KMS-11 (cell line): Measurements from ENCODE around the gene EME2.

Source experiments
- H2AFZ ChIP-seq: fragments of 200-600 bp; sonication (generic); 2 replicates; pipeline ENCODE4 v1.6.1; 2016; ENCODE audit warnings: antibody characterized with exemption, mixed run types, low read depth
- H3K27ac ChIP-seq: fragments of 200-600 bp; sonication (generic); 2 replicates; pipeline ENCODE4 v1.6.1; 2016; ENCODE audit warnings: mild to moderate bottlenecking, mixed run types
- H3K27me3 ChIP-seq: fragments of 200-600 bp; sonication (generic); 2 replicates; pipeline ENCODE4 v1.6.1; 2017; ENCODE audit warnings: mild to moderate bottlenecking, low read depth, mixed run types, moderate library complexity; ENCODE audit not compliant: insufficient read depth
- H3K36me3 ChIP-seq: fragments of 200-600 bp; sonication (generic); 2 replicates; pipeline ENCODE4 v1.6.1; 2017; ENCODE audit warnings: mild to moderate bottlenecking, mixed run types; ENCODE audit not compliant: insufficient read depth
- H3K4me1 ChIP-seq: fragments of 200-600 bp; sonication (generic); 2 replicates; pipeline ENCODE4 v1.6.1; 2016; ENCODE audit warnings: mild to moderate bottlenecking, low read depth, mixed run types; ENCODE audit not compliant: poor library complexity, severe bottlenecking
- H3K4me2 ChIP-seq: fragments of 200-600 bp; sonication (generic); 2 replicates; pipeline ENCODE4 v1.7.0; 2016; ENCODE audit warnings: mild to moderate bottlenecking, mixed run types
- H3K4me3 ChIP-seq: fragments of 200-600 bp; sonication (generic); IDR thresholded peaks from 2 replicates; pipeline ENCODE4 v1.6.1; 2017; ENCODE audit warnings: low read depth, low read length, mixed read lengths; ENCODE audit not compliant: insufficient read depth
- H3K79me2 ChIP-seq: fragments of 200-600 bp; sonication (generic); 2 replicates; pipeline ENCODE4 v1.6.1; 2016; ENCODE audit warnings: low read depth, mixed run types; ENCODE audit not compliant: insufficient read depth
- H3K9ac ChIP-seq: fragments of 200-600 bp; sonication (generic); 2 replicates; pipeline ENCODE4 v1.6.1; 2016; ENCODE audit warnings: mild to moderate bottlenecking, mixed run types
- H4K20me1 ChIP-seq: fragments of 200-600 bp; sonication (generic); 2 replicates; pipeline ENCODE4 v1.6.1; 2016; ENCODE audit warnings: mild to moderate bottlenecking, mixed run types; ENCODE audit not compliant: insufficient read depth
- CTCF ChIP-seq: fragments of 200-600 bp; sonication (generic); conservative IDR thresholded peaks from 2 replicates; pipeline ENCODE4 v1.6.1; 2017; ENCODE audit warnings: low read depth, mild to moderate bottlenecking, antibody characterized with exemption, low read length, moderate library complexity, mixed read lengths

Gene EME2

GRCh38 chr16:1772362-1772907, at the start of gene EME2:
TSS of gene EME2 (plus strand) at chr16:1772810. CDS start at chr16:1773228, 418 bp downstream.
- H3K36me3 ChIP-seq: no peaks in the 10 kb centered on the region
- TF ChIP-seq CTCF: no peak; the same call in 1 of the 2 replicates
- peak within 1 kb of the TSS; percentile 67 for H2AFZ ChIP-seq
- peaks cover 41% of the 10 kb centered on the region for H3K79me2 ChIP-seq
- H3K4me1 ChIP-seq: peaks cover 19% of the 10 kb centered on the region
- H3K27ac ChIP-seq: peak within 1 kb of the TSS; percentile 82
- H3K27me3 ChIP-seq: no peaks in the 10 kb centered on the region
- no peaks in the 10 kb centered on the region for H4K20me1 ChIP-seq
- H3K4me3 ChIP-seq: no peak within 1 kb of the TSS
- peak within 1 kb of the TSS; percentile 99 for H3K4me2 ChIP-seq
- H3K9ac ChIP-seq: peak within 1 kb of the TSS; percentile 89

GRCh38 chr16:1723450-1724147, 49.0 kb upstream of the EME2 start:
- Histone ChIP-seq H3K36me3 (no peaks in the 10 kb centered on the region), H3K27me3 (no peaks in the 10 kb centered on the region), H3K79me2 (peaks cover 27% of the 10 kb centered on the region), H3K4me2 (peak overlapping the region; percentile 54; the same call in 1 of the 2 replicates), H4K20me1 (no peaks in the 10 kb centered on the region), H3K4me3 (no peak overlapping the region), H3K4me1 (peaks cover 38% of the 10 kb centered on the region), H3K27ac (no peak overlapping the region), H2AFZ (no peak overlapping the region), H3K9ac (no peak overlapping the region)
- TF ChIP-seq CTCF: peak; percentile 97

- H3K36me3 ChIP-seq: no peaks in the 10 kb centered on the region
- TF ChIP-seq CTCF: no peak
- no peaks in the 10 kb centered on the region for H4K20me1 ChIP-seq
- peaks cover 38% of the 10 kb centered on the region for H3K4me1 ChIP-seq
- peaks cover 27% of the 10 kb centered on the region for H3K79me2 ChIP-seq
- no peak overlapping the region for H3K4me2 ChIP-seq
- no peak overlapping the region for H2AFZ ChIP-seq
- H3K9ac ChIP-seq: no peak overlapping the region
- H3K4me3 ChIP-seq: no peak overlapping the region
- H3K27ac ChIP-seq: no peak overlapping the region
- H3K27me3 ChIP-seq: no peaks in the 10 kb centered on the region
These were observed 48.1 kb upstream of the EME2 start for GRCh38 chr16:1724491-1724890.

GRCh38 chr16:1726661-1727502, 45.7 kb upstream of the EME2 start:
- no peak overlapping the region for H2AFZ ChIP-seq
- no peaks in the 10 kb centered on the region for H3K27me3 ChIP-seq
- H3K27ac ChIP-seq: no peak overlapping the region
- H4K20me1 ChIP-seq: no peaks in the 10 kb centered on the region
- H3K36me3 ChIP-seq: no peaks in the 10 kb centered on the region
- H3K9ac ChIP-seq: no peak overlapping the region
- H3K79me2 ChIP-seq: peaks cover 20% of the 10 kb centered on the region
- H3K4me3 ChIP-seq: no peak overlapping the region
- H3K4me2 ChIP-seq: no peak overlapping the region
- peaks cover 27% of the 10 kb centered on the region for H3K4me1 ChIP-seq
- no peak for TF ChIP-seq CTCF
